ENCODE results near the gene TMEM41A.
"Not testable (repeated sequence)": the region's sequence is repeated elsewhere in the genome, so short reads cannot be mapped to it uniquely, and the experiment has no call there.

TMEM41A gene

GRCh38 chr3:185488465-185488864 lies 10.4 kb downstream of the TMEM41A start:
- TF ChIP-seq CTCF (IDR thresholded peaks at IDR 0.05; ENCODE audit: extremely low read depth, missing control alignments), result no peak
- DNase-seq (ENCODE audit: low spot score), result no peak

GRCh38 chr3:185486394-185486793 lies 12.4 kb downstream of the TMEM41A start:
- DNase-seq (ENCODE audit: low spot score), result no peak
- no peak for TF ChIP-seq CTCF (IDR thresholded peaks at IDR 0.05; ENCODE audit: extremely low read depth, missing control alignments)

GRCh38 chr3:185484296-185484695 lies 14.5 kb downstream of the TMEM41A start:
- no peak for DNase-seq (ENCODE audit: low spot score)
- TF ChIP-seq CTCF (IDR thresholded peaks at IDR 0.05; ENCODE audit: extremely low read depth, missing control alignments), result no peak

- no peak for DNase-seq (ENCODE audit: low spot score)
- no peak for TF ChIP-seq CTCF (IDR thresholded peaks at IDR 0.05; ENCODE audit: extremely low read depth, missing control alignments)
Measured at GRCh38 chr3:185479373-185479945, 19.4 kb downstream of the TMEM41A start.

- DNase-seq (ENCODE audit: low spot score), result no peak
- no peak for TF ChIP-seq CTCF (IDR thresholded peaks at IDR 0.05; ENCODE audit: extremely low read depth, missing control alignments)
Measured at GRCh38 chr3:185477316-185477715, 21.5 kb downstream of the TMEM41A start.

GRCh38 chr3:185474922-185475321 lies 23.9 kb downstream of the TMEM41A start:
- DNase-seq (ENCODE audit: low spot score), result not testable (repeated sequence)

- no peak for DNase-seq (ENCODE audit: low spot score)
- no peak for TF ChIP-seq CTCF (IDR thresholded peaks at IDR 0.05; ENCODE audit: extremely low read depth, missing control alignments)
Measured at GRCh38 chr3:185473290-185473815, 25.5 kb downstream of the TMEM41A start.

- no peak for DNase-seq (ENCODE audit: low spot score)
- no peak for TF ChIP-seq CTCF (IDR thresholded peaks at IDR 0.05; ENCODE audit: extremely low read depth, missing control alignments)
Measured at GRCh38 chr3:185470323-185470722, 28.5 kb downstream of the TMEM41A start.

Measured in GM20000 (cell line).